GM13977 (cell line): Measurements from ENCODE around the gene NTM.

ENCODE experiments used
- DNase-seq: peaks from one replicate; pipeline ENCODE4 v3.0.0; 2012; ENCODE audit warnings: low spot score
- CTCF ChIP-seq: IDR thresholded peaks from 2 replicates; pipeline ENCODE4 v1.5.1; 2012; ENCODE audit warnings: mild to moderate bottlenecking, control low read depth; ENCODE audit not compliant: insufficient read depth; ENCODE audit errors: extremely low read depth, missing control alignments
- in situ Hi-C: fragments of 300-500 bp; cut with MboI; formaldehyde crosslinking; loops from one replicate; pipeline ENCODE4 v1.12.0; 2022; ENCODE audit warnings: low sequenced_read_pairs, low pct_unique_long_range_greater_than_20kb, mixed read lengths, inconsistent platforms; ENCODE audit not compliant: unreplicated experiment

Gene NTM

DNA sequence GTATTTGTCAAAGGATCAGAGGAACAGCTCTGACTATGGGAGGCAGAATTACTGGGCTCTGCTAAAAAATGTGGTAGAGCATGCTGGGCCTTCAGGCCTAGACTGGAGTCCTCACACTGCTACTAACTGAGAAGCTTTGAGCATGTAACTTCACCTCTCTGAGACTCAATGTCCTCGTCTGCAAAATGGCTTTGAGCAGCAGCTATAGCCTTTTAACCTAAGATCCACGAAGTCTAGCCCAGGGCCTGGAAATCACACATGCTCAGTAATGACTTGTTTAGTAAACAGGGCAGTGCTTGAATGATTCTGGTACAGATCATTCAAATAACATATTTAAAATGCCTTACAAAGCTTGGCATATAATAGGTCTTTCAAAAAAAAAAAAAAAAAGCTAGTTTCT is 221.7 kb downstream of the NTM start:
- no peak for TF ChIP-seq CTCF
- DNase-seq, result no peak
- in situ Hi-C loops, result no loop called here

DNA sequence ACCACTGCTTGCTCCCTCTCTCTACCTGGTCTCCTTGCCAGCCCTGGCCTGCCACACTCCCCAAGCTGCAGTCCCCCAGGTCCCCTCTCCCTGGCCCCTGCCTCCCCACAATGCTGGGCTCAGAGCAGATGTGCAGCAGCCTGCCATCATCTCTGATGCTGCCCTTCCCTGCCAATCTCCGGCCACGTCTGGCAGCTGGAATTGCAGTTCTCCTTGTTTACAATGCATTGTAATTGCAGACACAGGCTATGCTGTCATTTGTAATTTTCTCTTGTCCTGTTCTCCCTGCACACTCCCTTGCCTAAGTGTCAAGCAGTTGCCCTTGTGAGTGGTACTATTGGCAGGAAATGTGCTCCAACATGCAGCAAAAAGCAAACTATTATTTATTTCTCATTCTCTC is 222.3 kb downstream of the NTM start:
- no peak for DNase-seq
- in situ Hi-C loops, result no loop called here
- no peak for TF ChIP-seq CTCF

DNA sequence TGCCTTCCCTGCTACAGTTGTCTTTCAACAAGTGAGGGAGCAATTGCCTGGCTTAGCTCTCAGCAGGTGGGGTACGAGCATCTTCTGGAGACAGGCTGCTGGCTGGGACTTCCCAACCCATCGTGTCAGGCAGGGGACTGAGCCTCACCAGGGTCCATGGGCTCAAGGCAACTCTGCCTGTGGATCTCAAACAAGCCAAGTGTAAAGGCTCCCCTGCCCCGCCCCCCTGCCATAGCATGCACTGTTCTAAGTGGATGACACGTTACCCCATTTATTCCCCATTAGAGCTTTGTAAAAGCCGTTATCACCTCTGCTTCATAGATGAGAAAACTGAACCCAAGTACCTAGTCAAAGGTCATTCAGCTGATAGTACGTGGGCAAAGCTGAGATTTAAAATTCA is 222.9 kb downstream of the NTM start:
- no peak for TF ChIP-seq CTCF
- DNase-seq, result no peak
- in situ Hi-C loops, result no loop called here

GRCh38 chr11:131595797-131596196 is 225.4 kb downstream of the NTM start:
- in situ Hi-C loops, result no loop called here
- DNase-seq, result no peak
- TF ChIP-seq CTCF, result no peak

DNA sequence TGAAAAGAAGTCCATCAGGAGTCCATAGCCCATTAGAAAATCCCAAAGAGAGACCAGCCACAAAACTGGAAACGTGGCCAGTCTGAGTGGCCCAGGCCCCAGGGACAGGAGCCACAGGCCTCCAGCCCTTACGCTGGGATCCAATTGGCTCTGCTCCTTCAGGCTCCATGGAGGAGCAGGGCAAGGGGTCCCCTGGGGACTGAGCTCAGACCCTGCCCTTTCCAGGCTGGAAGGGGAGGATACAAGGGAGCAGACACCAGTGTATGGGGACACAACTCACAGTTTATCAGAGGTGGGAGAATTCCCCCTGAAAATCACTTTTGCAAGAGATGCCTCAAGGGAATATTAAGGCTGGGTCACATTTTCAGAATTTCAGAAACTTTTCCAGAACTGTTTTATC is 227.5 kb downstream of the NTM start:
- in situ Hi-C loops, result no loop called here
- no peak for DNase-seq
- TF ChIP-seq CTCF, result no peak

GRCh38 chr11:131598305-131598704 is 227.9 kb downstream of the NTM start:
- in situ Hi-C loops, result no loop called here
- no peak for DNase-seq
- TF ChIP-seq CTCF, result no peak

- in situ Hi-C loops, result no loop called here
- no peak for DNase-seq
- no peak for TF ChIP-seq CTCF
Measured at GRCh38 chr11:131599285-131599684, 228.9 kb downstream of the NTM start.
